Measurements from ENCODE around the gene VPS35L.

Gene VPS35L

DNA sequence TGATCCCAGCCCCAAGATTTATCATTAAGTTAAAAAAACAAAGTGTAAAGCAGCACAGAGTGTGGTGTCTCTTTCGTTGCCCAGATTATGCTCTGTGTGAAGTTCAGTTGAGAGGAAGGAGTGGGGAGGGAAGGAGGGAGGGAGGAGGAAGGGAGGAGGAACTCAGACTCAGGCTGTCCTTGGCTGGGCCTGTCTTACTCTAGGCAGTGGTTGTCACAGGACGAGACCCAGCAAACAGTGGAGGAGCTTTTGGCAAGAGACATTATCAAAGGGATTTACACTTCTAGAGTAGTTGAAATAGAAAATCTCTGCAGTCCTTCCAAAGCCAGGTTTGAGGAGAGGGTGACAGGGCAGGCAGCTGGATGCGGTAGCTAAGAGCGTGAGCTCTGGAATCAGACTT, 134.7 kb downstream of the VPS35L start:
- TF ChIP-seq CTCF (IDR thresholded peaks at IDR 0.05; ENCODE audit: extremely low read depth, insufficient read depth, missing control alignments): no peak
- DNase-seq (ENCODE audit: low spot score): no peak
- in situ Hi-C loops (cut with MboI; ENCODE audit: low pct_unique_long_range_greater_than_20kb, low sequenced_read_pairs, unreplicated experiment): no loop called here

GRCh38 chr16:19691161-19691711, 135.7 kb downstream of the VPS35L start:
- TF ChIP-seq CTCF (IDR thresholded peaks at IDR 0.05; ENCODE audit: extremely low read depth, insufficient read depth, missing control alignments): no peak
- in situ Hi-C loops (cut with MboI; ENCODE audit: low pct_unique_long_range_greater_than_20kb, low sequenced_read_pairs, unreplicated experiment): no loop called here
- DNase-seq (ENCODE audit: low spot score): no peak

DNA sequence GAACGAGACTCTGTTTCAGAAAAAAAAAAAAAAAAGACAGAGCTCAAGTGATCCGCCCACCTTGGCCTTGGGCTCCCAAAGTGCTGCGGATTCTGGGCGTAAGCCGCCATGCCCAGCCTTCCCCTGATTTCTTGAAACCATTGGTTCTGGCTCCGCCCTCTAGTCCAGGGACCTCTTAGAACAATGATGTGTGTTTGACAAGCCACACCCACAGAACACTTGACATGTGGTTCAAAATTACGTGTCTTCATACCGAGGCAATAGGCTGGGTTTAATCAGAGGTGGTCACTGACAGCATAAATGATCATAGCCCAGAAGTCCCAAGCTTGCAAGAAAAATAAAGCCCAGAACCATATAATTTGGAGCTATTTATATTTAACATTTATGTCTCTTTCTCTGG, 139.5 kb downstream of the VPS35L start:
- DNase-seq (ENCODE audit: low spot score): no peak
- in situ Hi-C loops (cut with MboI; ENCODE audit: low pct_unique_long_range_greater_than_20kb, low sequenced_read_pairs, unreplicated experiment): no loop called here
- no peak for TF ChIP-seq CTCF (IDR thresholded peaks at IDR 0.05; ENCODE audit: extremely low read depth, insufficient read depth, missing control alignments)

- no peak for DNase-seq (ENCODE audit: low spot score)
- TF ChIP-seq CTCF (IDR thresholded peaks at IDR 0.05; ENCODE audit: extremely low read depth, insufficient read depth, missing control alignments): no peak
- in situ Hi-C loops (cut with MboI; ENCODE audit: low pct_unique_long_range_greater_than_20kb, low sequenced_read_pairs, unreplicated experiment): no loop called here
These were observed 140.8 kb downstream of the VPS35L start for GRCh38 chr16:19696328-19696727.

- no peak for TF ChIP-seq CTCF (IDR thresholded peaks at IDR 0.05; ENCODE audit: extremely low read depth, insufficient read depth, missing control alignments)
- DNase-seq (ENCODE audit: low spot score): no peak
- in situ Hi-C loops (cut with MboI; ENCODE audit: low pct_unique_long_range_greater_than_20kb, low sequenced_read_pairs, unreplicated experiment): no loop called here
These were observed 141.5 kb downstream of the VPS35L start for GRCh38 chr16:19696961-19697360.

DNA sequence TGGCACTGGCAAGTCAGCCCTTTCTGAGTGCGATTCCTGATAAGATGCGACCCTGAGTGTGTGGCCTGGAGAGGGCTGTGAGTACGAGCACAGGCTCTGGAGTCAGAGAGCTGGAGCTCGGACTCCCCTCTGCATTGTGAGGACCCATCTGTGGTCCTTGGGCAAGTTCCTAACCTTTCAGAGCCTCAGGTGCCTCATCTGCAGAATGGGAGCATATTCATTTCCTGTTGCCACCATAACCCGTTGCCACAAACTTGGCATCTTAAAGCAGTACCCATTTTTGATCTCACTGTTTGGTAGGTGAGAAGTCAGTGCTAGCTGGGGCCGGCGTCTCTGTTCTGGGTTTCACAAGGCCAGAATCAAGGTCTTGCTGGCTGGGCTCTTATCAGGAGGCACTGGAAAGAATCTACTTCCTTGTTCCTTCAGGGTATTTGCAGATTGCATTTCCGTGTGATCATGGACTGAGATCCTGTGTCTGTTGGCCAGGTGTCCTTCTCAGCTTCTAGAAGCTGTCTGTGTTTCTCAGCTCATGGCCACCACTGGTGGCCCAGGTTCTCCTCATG, 142.3 kb downstream of the VPS35L start:
- no peak for DNase-seq (ENCODE audit: low spot score)
- in situ Hi-C loops (cut with MboI; ENCODE audit: low pct_unique_long_range_greater_than_20kb, low sequenced_read_pairs, unreplicated experiment): no loop called here
- no peak for TF ChIP-seq CTCF (IDR thresholded peaks at IDR 0.05; ENCODE audit: extremely low read depth, insufficient read depth, missing control alignments)
